Body of pancreas (tissue), 4 donors: ENCODE measurements around the gene FAM120B. TPM values are rescaled to one million over a fixed set of nuclear protein-coding genes. Genes with fewer than 3 reads are reported as not detected.

ENCODE experiments used
- ATAC-seq: fragments of 150-250 bp; one replicate; pipeline ENCODE4 v1.9.1; 2016
- DNase-seq, 4 donors: peaks; one replicate each; pipeline ENCODE4 v3.0.0-alpha.2; 2019
- H3K27ac ChIP-seq, 4 donors: fragments of 200-600 bp; sonication (generic); 1 replicate in 3 of 4; 2 replicates in 1 of 4; pipeline versions ENCODE4 v1.5.1 to v1.6.1; 2016 to 2019; ENCODE audit warnings: mild to moderate bottlenecking in 1 of 4, mixed read lengths in 1 of 4, moderate library complexity in 1 of 4
- H3K27me3 ChIP-seq, 2 donors: fragments of 200-600 bp; sonication (generic); one replicate each; pipeline ENCODE4 v1.6.0; 2016; ENCODE audit warnings: mild to moderate bottlenecking in 1 of 2
- H3K36me3 ChIP-seq, 2 donors: fragments of 200-600 bp; sonication (generic); replicated peaks in 1 of 2; 2 replicates each; pipeline ENCODE4 v1.5.1; 2016; ENCODE audit warnings: low read depth in 2 of 2; ENCODE audit not compliant: insufficient read depth in 1 of 2
- H3K4me1 ChIP-seq: fragments of 200-600 bp; sonication (generic); one replicate; pipeline ENCODE4 v1.6.0; 2016
- H3K4me3 ChIP-seq, 2 donors: fragments of 200-600 bp; sonication (generic); 1 replicate in 1 of 2; 2 replicates in 1 of 2; pipeline ENCODE4 v1.5.1; 2016 to 2019
- H3K9me3 ChIP-seq, 3 donors: fragments of 200-600 bp; sonication (generic); 1 replicate in 2 of 3; 2 replicates in 1 of 3; pipeline ENCODE4 v1.5.1; 2016
- CTCF ChIP-seq, 7 experiments: fragments of 450-650 bp in 4 of 7; fragments of 200-600 bp in 3 of 7; sonication (generic) in 3 of 7; IDR thresholded peaks; one replicate each; pipeline ENCODE4 v1.5.1; 2016 to 2019; ENCODE audit warnings: antibody characterized with exemption in 7 of 7
- POLR2A ChIP-seq, 3 donors: fragments of 450-650 bp; IDR thresholded peaks; one replicate each; pipeline ENCODE4 v1.6.1; 2016; ENCODE audit warnings: antibody characterized with exemption in 3 of 3, mild to moderate bottlenecking in 2 of 3
- WGBS, 2 donors: methylation state at CpG; one replicate each; pipeline ENCODE4 v1.1.5; 2017; 5-methylcytosine and 5-hydroxymethylcytosine counted together
- intact Hi-C: fragments of 100-400 bp; cut with DNase I; formaldehyde crosslinking; loops from one replicate; pipeline ENCODE4 v1.15.1; 2023
- total RNA-seq, 2 donors: library from RNA; depleted of rRNA; stranded (reverse); fragments of >200 nt; gene quantifications; one replicate each; pipeline ENCODE4 v1.1.0, GENCODE V29; 2016

Gene FAM120B
- total RNA-seq = 10 to 100 TPM; 15.6 to 29.0 TPM

DNA sequence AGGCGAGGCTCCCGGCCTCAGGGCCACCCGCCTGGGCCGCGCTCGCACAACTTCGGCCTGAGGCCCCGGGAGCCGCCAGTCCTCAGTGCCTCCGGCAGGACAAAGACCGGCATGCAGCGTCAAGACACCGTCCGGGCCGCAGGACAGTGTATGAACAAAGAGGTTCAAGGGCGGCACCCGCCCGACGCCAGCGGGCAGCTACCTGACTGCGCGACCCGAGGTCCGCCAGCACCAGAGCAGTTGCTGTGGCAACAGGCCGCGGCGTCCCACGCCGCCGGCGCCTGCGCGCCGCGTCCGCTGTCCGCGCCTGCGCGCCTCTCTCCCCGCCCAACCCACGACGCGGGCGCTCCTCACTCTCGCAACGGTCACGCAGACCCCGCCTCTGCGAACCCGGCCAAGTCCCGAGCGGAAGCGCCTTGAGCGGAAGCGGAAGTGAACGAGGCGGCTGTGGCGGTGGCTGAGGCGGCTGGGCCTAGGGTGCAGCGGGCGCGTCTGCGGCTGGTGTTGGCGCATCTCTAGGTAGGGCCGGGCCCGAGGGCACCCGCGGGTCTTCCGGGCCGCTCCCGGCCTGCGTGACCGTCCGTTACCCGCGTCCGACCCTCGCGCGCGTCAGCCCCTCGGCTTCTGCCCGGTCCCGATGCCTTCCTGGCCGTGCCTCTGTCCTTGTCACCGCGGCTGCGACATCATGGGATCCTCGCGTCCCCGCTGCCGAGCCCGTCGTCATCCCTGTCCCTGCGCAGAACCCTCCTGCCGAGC, at the start of gene FAM120B:
TSS of gene FAM120B (plus strand) at position 435 of the 756 bp plus-strand sequence. CDS start 10,633 bp downstream, outside the sequence.
- intact Hi-C loops = no loop called here
- Histone ChIP-seq H3K36me3 (no peaks in the 10 kb centered on the region), H3K9me3 (no peaks in the 10 kb centered on the region), H3K4me1 (peaks cover 36% of the 10 kb centered on the region), H3K27me3 (no peaks in the 10 kb centered on the region), H3K4me3 (peak within 1 kb of the TSS; percentile 51 to 89), H3K27ac (peak within 1 kb of the TSS; percentile 74 to 89 (median 79))
- TF ChIP-seq POLR2A (IDR thresholded peaks at IDR 0.05) (peak; percentile 89 to 90 (median 90)), CTCF (IDR thresholded peaks at IDR 0.05) (peak in 1 of 7 experiments; percentile 5)
- 0 to 1% methylated on average over 2 to 95 of the region's 97 CpGs for WGBS, 2 donors
- peak; percentile 99 for ATAC-seq
- DNase-seq = peak; percentile 97 to 98 (median 98)

DNA sequence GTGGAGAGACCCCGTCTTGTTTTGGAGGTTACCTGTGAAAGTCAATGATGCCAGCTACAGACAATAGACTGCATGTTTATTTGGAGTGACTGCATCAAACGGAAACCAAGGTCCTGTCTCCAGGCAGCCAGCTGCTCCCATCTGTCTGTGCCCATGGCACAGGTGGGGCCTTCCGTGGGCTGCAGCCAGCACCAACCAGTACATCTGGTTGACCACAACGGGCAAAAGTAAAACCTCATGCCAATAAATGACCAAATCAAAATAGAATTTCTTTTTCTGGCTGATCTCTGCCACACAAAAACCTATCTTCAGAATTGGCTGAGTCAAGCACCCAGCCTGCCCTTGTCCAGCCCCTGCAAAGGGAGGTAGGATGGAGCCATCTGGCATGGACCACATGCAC, 49.2 kb upstream of the FAM120B start:
- H3K27me3 ChIP-seq = no peaks in the 10 kb centered on the region
- DNase-seq = no peak
- no peak overlapping the region for H3K4me3 ChIP-seq
- no peak overlapping the region for H3K27ac ChIP-seq
- no peaks in the 10 kb centered on the region for H3K36me3 ChIP-seq
- no peak for TF ChIP-seq POLR2A (IDR thresholded peaks at IDR 0.05)
- no peak for TF ChIP-seq CTCF (IDR thresholded peaks at IDR 0.05)
- peaks cover 14% of the 10 kb centered on the region for H3K4me1 ChIP-seq
- intact Hi-C loops = no loop called here
- ATAC-seq = no peak
- WGBS, 2 donors = 76 to 84% methylated on average over 4 of the region's 4 CpGs
- H3K9me3 ChIP-seq = no peaks in the 10 kb centered on the region

GRCh38 chr6:170258407-170258806, 48.2 kb upstream of the FAM120B start:
- intact Hi-C loops = no loop called here
- H3K36me3 ChIP-seq = no peaks in the 10 kb centered on the region
- DNase-seq (peak in 1 of 4 donors; percentile 3), ATAC-seq (no peak)
- no peaks in the 10 kb centered on the region for H3K9me3 ChIP-seq
- TF ChIP-seq CTCF (IDR thresholded peaks at IDR 0.05) (no peak), POLR2A (IDR thresholded peaks at IDR 0.05) (no peak)
- 80 to 96% methylated on average over 6 of the region's 6 CpGs for WGBS, 2 donors
- no peaks in the 10 kb centered on the region for H3K27me3 ChIP-seq
- peaks cover 14% of the 10 kb centered on the region for H3K4me1 ChIP-seq
- H3K27ac ChIP-seq = no peak overlapping the region
- no peak overlapping the region for H3K4me3 ChIP-seq

DNA sequence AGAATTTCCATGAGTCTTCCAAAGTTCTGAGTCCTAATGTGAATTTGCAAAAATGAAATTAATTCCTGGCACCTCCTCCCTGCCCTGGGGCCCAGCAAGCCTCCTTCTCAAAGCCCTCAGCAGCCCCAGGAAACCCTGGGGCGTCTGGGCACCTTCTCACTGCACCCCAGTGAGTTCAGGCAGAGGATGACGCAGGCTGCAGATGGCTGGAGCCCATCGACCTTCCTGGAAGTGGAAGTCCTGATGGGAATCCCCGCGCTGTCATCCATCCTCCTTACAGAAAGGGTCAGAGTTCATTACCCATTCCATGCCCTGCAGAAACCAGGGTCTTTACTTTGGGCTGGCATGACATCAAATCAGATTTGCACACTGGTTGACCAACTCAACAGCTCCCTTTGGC, 47.3 kb upstream of the FAM120B start:
- TF ChIP-seq CTCF (IDR thresholded peaks at IDR 0.05) = no peak
- H3K27me3 ChIP-seq = no peaks in the 10 kb centered on the region
- no peak overlapping the region for H3K27ac ChIP-seq
- H3K9me3 ChIP-seq = no peaks in the 10 kb centered on the region
- no peaks in the 10 kb centered on the region for H3K36me3 ChIP-seq
- ATAC-seq (no peak), DNase-seq (no peak)
- intact Hi-C loops = no loop called here
- no peak overlapping the region for H3K4me3 ChIP-seq
- peaks cover 16% of the 10 kb centered on the region for H3K4me1 ChIP-seq
- WGBS, 2 donors = 83 to 89% methylated on average over 5 of the region's 5 CpGs

DNA sequence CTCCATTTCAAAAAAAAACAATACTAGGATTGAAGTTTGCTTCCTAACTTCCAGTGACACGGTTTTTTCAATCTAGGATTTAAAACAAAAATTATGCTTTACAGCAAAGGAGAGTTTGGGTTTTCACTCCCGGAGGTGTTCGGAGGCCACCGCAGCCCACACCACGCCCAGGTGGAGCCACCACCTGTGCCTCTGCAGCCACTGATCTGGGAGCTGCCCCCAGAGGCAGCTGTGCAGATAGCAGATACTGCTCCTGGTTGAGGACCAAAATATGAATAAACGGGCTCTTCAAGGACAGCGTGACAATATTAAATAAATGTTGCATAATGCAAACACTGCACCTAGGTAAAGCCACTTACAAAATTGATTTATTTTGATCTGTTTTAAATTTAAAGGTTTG, 45.9 kb upstream of the FAM120B start:
- H3K27ac ChIP-seq = peak overlapping the region in 1 of 4 donors; percentile 31
- H3K4me3 ChIP-seq = no peak overlapping the region
- H3K4me1 ChIP-seq = peaks cover 24% of the 10 kb centered on the region
- H3K27me3 ChIP-seq = no peaks in the 10 kb centered on the region
- intact Hi-C loops = no loop called here
- H3K9me3 ChIP-seq = no peaks in the 10 kb centered on the region
- peak; percentile 53 to 77 (median 70) for DNase-seq
- WGBS, 2 donors = 21 to 28% methylated on average over 7 of the region's 7 CpGs
- TF ChIP-seq POLR2A (IDR thresholded peaks at IDR 0.05) (no peak), CTCF (IDR thresholded peaks at IDR 0.05) (peak in 5 of 7 experiments; percentile 22 to 52 (median 44))
- H3K36me3 ChIP-seq = no peaks in the 10 kb centered on the region
- ATAC-seq = peak; percentile 66
